Suppressor macrophage treated with lipopolysaccharide for 1 hour (primary cell): ENCODE measurements around the gene SULF2.
A peak's percentile ranks its signal among the peaks of the same experiment; 100 is the strongest.

Experiments used
- DNase-seq, 3 donors: peaks; one replicate each; pipeline ENCODE4 v3.0.0-alpha.2; 2020 to 2022

SULF2 gene

GRCh38 chr20:47642624-47643023 is 142.7 kb downstream of the SULF2 start:
- no peak for DNase-seq

DNA sequence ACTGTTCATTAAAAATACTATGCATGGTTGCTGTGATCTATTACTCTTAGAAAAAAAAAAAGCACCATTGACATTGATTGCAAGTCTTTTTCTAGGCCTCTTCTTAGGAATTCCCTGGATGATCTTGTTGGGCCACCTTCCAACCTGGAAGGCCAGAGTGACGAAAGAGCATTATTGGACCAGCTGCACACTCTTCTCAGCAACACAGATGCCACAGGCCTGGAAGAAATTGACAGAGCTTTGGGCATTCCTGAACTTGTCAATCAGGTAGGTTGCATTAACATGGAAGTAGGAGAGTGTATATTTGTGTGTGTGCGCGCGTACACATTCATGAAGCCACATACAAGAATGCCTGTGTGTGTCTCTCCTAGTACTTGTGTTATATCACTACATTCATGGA is 143.2 kb downstream of the SULF2 start:
- DNase-seq: no peak

DNA sequence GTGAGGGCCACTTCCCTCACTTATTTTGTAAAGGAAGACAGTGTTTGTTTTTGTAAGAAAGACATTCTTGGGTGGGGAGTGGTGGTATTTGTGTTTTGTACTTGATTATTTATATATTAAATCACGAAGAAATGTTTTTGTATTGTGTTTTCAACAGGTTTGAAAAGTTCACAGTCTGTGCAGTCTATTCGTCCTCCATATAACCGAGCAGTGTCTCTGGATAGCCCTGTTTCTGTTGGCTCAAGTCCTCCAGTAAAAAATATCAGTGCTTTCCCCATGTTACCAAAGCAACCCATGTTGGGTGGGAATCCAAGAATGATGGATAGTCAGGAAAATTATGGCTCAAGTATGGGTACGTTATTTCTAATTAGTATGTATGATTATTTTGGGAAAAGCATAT is 146.4 kb downstream of the SULF2 start:
- DNase-seq: no peak

DNA sequence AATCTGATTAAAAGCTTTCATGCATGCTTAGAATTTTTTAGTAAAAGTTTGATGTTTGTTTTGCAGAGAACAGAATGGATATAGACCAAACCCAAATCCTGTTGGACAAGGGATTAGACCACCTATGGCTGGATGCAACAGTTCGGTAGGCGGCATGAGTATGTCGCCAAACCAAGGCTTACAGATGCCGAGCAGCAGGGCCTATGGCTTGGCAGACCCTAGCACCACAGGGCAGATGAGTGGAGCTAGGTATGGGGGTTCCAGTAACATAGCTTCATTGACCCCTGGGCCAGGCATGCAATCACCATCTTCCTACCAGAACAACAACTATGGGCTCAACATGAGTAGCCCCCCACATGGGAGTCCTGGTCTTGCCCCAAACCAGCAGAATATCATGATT is 150.0 kb downstream of the SULF2 start:
- no peak for DNase-seq

GRCh38 chr20:47631078-47631477 is 154.2 kb downstream of the SULF2 start:
- DNase-seq: no peak

DNA sequence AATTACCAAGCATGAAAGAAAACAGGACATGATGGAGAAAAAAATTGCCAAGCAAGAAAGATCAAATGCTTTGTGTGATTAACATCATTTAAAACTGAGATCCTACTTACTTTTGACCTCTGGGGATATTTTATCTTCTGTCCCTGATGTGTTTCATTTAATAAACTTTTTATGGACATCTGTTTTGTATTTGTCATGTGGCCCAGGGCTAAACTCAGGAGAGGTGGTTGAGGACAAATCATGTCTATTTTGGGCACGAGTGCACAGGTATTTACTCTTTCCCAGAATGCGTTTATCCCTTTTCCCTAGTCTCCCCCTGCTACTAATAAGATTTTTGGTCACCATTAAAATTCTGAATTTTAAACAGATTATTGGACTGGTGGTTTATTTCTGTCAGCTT is 155.4 kb downstream of the SULF2 start:
- DNase-seq: no peak

GRCh38 chr20:47627540-47627939 is 157.7 kb downstream of the SULF2 start:
- no peak for DNase-seq

- DNase-seq: no peak
These were observed 162.1 kb downstream of the SULF2 start for GRCh38 chr20:47623206-47623605.

DNA sequence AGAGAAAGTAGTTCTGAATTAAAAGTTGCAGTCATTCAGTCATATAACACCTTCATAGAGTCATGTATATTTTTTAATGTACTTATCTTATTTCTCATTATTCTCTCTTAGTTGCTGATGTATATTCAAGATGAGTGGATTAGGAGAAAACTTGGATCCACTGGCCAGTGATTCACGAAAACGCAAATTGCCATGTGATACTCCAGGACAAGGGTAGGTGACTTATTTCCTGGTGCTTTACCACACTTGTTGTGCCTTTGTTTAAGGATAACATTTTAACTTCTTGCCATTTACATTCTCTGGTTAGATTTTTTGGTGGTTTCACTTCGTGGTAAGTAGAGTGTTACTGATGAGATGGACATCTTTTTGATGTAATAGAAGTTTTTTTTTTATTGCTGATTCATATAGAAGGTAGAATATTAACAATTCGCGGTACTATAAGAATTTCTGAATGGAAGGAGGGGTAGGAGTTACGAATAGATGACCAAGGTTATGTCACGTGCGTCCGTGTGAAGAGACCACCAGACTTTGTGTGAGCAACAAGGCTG is 163.1 kb downstream of the SULF2 start:
- DNase-seq: no peak

GRCh38 chr20:47620808-47621805 is 164.2 kb downstream of the SULF2 start:
- DNase-seq: peak; percentile 61 to 81 (median 77)

- no peak for DNase-seq
These were observed 166.8 kb downstream of the SULF2 start for GRCh38 chr20:47618479-47618878.

- DNase-seq: no peak
These were observed 170.5 kb downstream of the SULF2 start for GRCh38 chr20:47614703-47615309.

- DNase-seq: no peak
These were observed 172.6 kb downstream of the SULF2 start for GRCh38 chr20:47612670-47613069.

DNA sequence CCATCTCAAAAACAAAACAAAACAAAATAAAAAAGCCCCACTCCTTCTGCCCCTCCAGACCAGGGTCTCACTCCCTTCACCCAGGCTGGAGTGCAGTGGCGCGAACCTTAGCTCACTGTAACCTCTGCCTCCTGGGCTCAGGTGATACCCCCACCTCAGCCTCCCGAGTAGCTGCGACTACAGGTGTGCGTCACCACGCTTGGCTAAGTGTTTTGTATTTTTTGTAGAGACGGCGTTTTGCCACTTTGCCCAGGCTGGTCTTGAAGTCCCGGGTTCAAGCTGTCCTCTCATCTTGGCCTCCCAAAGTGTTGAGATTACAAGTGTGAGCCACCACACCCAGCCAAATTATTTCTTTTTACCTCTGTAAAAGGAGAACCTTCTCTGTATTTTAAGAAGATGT is 173.5 kb downstream of the SULF2 start:
- DNase-seq: no peak

DNA sequence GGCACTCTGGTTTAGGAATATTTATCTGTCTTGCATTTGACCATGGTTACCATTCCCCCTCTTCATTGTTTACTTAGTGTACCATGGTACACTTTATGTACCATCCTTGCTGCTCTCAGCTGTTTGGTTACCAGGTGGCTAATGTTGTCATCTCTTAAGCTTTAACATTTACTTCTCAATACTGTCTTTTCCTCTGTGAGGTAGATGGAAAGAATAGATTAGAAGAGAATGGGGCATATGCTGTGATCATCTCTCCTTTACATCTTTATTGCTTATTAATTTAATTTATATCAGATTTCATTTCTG is 174.4 kb downstream of the SULF2 start:
- DNase-seq: no peak

- DNase-seq: peak; percentile 77 to 89 (median 82)
These were observed 174.9 kb downstream of the SULF2 start for GRCh38 chr20:47610247-47610944.

DNA sequence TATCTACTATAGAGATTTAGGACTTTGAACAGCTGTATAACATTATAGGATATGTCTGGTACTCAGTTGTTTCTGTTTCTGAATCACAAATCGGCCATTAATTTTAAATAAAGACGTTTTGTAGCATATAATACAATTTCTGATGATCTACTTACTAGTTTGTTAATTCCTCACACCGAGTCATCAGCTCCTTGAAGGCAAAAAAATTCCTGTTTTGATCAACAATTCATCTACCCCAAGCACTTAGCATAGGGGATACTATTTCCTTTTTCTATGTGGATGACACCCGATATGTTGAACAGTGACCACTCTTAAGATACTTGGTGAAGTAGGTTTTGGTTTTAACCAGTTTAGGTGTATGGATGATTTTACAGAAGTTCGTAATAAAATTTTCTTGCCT is 176.3 kb downstream of the SULF2 start:
- DNase-seq: peak; percentile 29 to 79 (median 63)
